HG03469 (cell line): ENCODE measurements around the gene ADARB1.

Experiments
- ATAC-seq: cut with Tn5 transposase; IDR thresholded peaks from one replicate; pipeline ENCODE4 v1.9.1; 2021; ENCODE audit warnings: mild to moderate bottlenecking, moderate library complexity, moderate number of reproducible peaks; ENCODE audit not compliant: unreplicated experiment

ADARB1 gene

GRCh38 chr21:45054227-45054926 lies 20.0 kb upstream of the ADARB1 start:
- ATAC-seq, result no peak

- no peak for ATAC-seq
These were observed 19.3 kb upstream of the ADARB1 start for GRCh38 chr21:45054927-45055612.

GRCh38 chr21:45055861-45056260 lies 18.5 kb upstream of the ADARB1 start:
- ATAC-seq, result no peak

- ATAC-seq, result no peak
These were observed 18.0 kb upstream of the ADARB1 start for GRCh38 chr21:45056296-45056904.

- ATAC-seq, result no peak
These were observed 17.3 kb upstream of the ADARB1 start for GRCh38 chr21:45056917-45057560.

- ATAC-seq, result no peak
These were observed 16.5 kb upstream of the ADARB1 start for GRCh38 chr21:45057886-45058285.

GRCh38 chr21:45059121-45059520 lies 15.3 kb upstream of the ADARB1 start:
- ATAC-seq, result no peak

- no peak for ATAC-seq
These were observed 14.3 kb upstream of the ADARB1 start for GRCh38 chr21:45060089-45060488.

- no peak for ATAC-seq
These were observed 13.6 kb upstream of the ADARB1 start for GRCh38 chr21:45060675-45061311.

GRCh38 chr21:45064091-45064490 lies 10.3 kb upstream of the ADARB1 start:
- ATAC-seq, result no peak

- ATAC-seq, result no peak
These were observed 9.6 kb upstream of the ADARB1 start for GRCh38 chr21:45064618-45065399.

GRCh38 chr21:45067462-45068285 lies 6.7 kb upstream of the ADARB1 start:
- ATAC-seq, result no peak

GRCh38 chr21:45069085-45069484 lies 5.3 kb upstream of the ADARB1 start:
- ATAC-seq, result no peak

- no peak for ATAC-seq
These were observed 4.7 kb upstream of the ADARB1 start for GRCh38 chr21:45069711-45070110.

GRCh38 chr21:45071078-45071873 lies 3.1 kb upstream of the ADARB1 start:
- no peak for ATAC-seq

GRCh38 chr21:45071874-45072737 lies 2.3 kb upstream of the ADARB1 start:
- ATAC-seq, result no peak

GRCh38 chr21:45072738-45073300 lies 1.6 kb upstream of the ADARB1 start:
- ATAC-seq, result no peak
